GM03348 (cell line): ENCODE data around the gene POLR3B.
A peak's percentile ranks its signal among the peaks of the same experiment; 100 is the strongest.
"Not testable (repeated sequence)": the region's sequence is repeated elsewhere in the genome, so short reads cannot be mapped to it uniquely, and the experiment has no call there.

Experiments
- DNase-seq: peaks from one replicate; pipeline ENCODE4 v3.0.0; 2012; ENCODE audit warnings: low spot score

Gene POLR3B

DNA sequence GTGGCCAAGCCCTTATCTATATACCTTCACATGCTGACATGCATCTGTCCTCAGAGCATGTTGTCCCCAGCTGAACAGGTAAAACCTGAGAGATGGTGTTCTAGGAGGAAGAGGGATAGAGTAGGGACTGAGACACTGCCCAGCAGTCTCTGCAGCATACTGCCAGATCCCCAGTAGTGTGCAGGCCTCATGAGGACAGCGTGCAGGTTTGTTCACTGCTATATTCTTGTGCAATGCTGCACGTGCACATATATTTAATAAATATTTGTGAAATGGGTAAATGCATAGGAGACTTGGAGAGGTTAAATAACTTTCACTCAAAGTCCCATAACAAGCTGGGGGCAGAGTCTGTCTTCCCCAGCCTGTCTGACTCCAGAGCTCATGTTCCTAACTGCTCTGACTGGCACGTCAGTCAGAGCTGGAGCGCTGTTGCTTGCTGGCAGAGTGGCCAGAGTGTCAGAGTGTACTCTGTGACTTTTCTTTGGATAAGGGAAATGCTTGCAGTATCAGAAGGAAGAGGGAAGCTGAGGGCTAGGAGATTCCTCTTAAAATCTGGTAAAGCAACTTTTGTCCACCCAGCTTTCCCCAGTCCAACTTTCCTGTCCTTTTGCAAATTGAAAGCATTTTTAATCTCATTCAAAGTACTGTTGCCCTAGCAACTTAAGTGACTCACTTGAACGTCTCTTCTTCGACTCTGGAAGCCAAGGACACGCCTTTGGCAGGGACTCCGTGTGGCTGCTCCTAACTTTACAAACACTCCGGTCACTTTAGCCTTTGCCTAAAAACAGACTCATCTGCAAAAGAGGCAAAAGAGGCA is 14.9 kb upstream of the POLR3B start:
- peak; percentile 82 for DNase-seq

DNA sequence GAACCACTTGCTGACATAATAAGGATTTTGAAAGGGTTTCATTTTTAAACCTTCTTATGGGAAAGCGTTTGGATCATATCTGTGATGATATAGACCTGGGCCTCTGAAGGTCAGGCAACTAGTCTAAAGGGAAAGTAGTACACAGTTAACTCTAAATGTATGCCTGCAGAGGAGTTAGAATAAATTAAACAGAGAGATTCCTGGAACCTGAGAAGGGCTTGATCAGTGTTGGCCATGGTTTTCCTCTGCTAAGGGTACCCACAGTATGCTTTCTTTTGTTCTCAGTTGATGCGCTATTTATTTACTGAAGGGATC is 14.4 kb upstream of the POLR3B start:
- no peak for DNase-seq

DNA sequence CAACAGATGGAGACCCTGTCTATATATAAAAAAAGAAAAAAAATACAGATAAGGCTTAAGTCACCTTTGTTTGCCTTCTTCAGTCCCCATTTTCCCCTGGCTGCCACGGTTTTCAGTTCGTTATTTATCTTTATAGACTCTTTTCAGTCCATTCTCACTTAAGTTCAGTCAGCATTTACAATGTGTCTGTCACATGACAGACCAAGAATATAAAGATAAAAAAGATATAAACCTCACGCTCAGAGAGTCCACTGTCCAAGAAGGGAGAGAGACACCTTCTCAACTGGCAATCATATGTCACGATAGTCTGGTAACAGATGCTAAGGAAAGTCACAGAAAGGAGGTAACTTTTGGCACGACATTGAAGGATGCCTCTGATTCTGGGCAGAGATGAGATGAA is 13.4 kb upstream of the POLR3B start:
- DNase-seq = no peak

DNA sequence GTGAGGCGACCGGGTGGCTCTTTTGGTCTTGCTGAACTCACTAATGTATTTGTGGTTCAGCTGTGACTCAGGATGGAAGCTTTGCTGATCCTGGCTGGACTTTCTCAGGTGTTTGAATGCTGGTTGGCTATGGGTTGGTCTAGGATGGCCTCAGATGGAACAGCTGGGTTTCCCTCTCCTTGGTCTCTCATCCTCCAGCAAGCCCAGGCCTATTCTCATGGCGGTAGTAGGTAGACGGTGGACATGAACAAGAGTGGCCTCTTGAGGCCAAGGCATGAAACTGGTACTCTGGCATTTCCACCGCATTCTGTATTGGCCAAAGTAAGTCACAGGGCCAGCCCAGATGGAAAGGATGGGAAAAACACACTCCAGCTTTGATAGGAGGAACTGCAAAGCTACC is 11.8 kb upstream of the POLR3B start:
- peak; percentile 24 for DNase-seq

DNA sequence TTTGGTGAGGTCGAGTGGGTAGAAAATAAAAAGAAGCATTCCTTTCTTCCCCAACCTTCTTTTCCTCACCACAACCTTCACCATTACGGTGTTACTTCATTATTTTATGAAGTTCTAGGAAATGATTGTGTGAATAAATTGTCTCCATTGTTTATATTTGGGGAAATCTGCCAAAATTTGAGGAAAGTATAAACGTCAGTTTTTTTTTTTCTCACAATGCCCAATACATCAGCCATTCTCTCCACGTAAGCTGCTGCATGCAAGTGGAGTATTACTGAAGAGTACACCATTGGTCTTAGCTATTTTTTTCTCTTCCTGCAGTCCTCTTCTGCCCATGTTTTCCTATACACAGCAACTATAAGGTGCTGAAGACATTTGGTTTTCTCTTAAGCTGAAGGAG is 9.1 kb upstream of the POLR3B start:
- DNase-seq = no peak

DNA sequence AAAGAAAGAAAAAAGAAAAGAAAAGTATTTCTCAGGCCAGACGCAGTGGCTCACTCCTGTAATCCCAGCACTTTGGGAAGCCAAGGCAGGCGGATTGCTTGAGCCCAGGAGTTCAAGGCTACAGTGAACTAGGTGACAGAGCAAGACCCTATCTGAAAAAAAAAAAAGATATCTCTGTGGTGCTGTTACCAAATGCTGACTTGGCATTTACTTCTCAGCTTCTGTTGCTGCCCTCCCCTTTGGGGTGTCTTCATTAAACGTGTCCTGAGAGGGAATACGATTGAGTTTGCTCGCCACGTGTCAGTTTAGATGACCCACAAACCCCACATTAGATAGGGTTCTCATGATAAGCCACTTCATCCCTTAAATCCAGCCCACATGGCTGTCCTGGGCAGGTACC is 4.4 kb upstream of the POLR3B start:
- DNase-seq = no peak

DNA sequence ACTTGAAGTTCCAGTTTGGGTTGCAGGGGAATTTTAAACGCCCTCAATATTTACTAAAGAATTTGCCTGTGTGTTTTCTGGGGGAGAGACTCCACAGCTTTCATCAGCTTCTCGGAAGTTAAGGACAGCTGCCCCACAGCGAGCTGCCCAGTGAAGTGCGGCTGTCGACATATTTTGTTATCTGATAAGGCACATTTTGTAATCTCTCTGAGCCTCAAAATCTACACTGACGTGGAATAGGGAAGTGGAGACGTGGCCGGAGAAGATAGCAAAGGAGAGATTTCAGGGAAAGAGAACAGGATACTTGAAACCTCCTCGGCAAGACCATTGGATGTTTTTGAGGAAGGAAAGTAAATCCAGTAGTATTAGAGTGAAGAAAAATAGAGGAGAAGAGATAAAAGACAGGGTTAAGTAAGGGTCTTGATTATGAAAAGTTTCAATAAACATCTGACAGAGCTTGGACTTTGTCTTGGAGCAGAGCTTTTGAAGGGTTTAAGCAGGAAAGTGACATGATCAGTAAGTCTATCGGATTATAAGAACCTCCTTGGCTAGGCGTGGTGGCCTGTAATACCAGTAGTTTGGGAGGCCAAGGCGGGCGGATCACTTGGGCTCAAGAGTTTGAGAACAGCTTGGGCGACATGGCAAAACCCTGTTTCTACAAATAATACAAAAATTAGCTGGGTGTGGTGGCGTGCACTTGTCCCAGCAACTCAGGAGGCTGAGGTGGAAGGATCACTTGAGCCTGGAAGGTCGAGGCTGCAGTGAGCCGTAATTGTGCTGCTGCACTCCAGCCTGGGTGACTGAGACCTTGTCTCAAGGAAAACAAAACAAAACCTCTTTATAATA is 1.1 kb downstream of the POLR3B start:
- DNase-seq = peak; percentile 69

DNA sequence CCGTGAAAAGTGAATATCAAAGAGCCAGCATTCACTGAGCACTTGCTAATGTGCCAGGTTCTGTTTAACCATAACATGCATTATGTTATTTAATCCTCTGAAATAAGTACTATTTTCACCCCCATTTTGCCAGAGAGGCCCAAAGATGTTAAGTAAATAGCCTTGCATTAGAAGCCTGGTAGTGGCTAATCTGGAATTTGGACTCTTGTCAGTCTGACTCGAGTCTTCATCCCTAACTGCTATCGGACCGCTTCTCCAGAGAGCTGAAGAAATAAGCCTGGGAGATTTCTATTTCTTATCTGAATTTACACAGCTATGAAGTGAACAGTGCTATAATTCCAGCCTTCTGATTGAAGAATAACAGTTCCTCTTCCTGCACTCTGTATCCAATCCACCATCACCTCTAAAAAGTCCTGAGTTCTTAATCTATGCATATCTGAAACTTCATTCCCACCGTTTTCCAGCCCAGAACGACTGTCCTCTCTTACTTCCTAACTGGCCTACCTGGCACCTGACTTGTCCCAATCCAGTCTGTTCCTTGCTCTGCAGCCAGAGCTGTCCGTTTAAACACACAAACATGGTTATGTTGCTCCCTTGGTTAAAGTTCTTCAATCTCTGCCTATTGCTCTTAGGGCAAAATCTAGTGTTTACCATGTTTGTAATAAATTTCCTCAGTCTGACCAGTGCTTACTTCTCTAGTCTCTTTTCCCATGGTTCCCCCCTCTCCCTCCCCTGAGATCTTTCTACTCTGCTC is 2.3 kb downstream of the POLR3B start:
- DNase-seq = no peak

DNA sequence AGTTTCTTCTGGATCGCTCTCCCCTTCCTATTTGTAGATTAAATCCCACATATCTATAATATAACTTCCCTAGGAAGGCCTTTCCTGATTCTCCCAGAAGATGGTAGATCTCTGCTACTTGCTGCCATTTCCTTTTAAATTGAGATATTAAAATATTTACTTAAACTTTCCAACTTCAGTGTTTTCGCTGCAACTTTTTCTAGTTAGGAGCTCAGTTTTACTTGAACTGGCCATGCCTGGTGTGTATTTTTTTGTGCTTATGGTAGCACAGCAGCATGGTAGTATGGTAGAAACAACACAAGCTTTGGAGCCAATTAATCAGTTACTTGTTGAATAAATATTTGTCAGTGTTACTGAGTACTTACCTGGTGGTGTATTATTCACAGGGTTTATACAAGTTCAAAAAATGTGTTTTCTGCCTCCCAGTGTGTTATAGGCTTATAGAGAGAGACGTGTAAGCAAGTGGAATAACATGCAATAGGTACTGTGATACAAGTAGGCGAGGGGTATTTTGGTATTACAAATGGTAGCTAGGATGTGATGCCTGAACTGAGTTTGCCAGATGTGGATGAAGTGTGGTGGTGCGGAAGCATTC is 2.9 kb downstream of the POLR3B start:
- no peak for DNase-seq

DNA sequence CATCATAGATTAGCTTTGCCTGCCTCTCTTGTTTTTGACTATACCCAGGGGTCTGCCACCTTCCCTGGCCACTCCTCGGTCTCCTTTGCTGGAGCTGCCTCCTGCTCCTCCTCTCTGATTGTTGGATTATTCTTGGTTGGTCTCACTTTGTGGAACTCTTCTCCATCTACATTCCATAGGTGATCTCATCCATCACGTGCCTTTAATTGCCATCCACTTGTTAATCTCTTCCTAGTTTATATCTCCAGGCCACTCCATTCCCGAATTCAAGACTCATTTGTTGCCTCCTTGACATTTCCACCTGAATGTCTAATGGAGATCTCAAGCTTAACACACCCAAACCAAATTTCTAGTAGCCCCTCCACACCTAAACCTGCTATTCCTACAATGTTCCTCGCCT is 5.4 kb downstream of the POLR3B start:
- DNase-seq = no peak

DNA sequence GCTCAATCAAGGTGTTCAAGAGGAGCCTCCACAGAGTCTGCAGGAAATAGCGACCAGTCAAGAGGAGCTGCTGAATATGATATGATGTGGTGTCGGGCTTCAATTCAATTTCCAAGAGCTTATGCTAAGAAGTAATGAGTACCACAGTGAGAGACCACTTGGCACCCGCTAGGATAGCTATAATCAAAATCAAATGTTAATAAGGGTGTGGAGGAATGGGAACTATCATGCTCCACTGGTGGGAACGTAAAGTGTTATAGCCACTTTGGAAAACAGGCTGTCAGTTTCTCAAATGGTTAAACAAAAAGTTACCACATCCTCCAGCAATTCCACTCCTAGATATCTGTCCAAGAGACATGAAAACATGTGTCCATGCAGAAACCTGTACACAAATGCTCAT is 6.7 kb downstream of the POLR3B start:
- DNase-seq = no peak

DNA sequence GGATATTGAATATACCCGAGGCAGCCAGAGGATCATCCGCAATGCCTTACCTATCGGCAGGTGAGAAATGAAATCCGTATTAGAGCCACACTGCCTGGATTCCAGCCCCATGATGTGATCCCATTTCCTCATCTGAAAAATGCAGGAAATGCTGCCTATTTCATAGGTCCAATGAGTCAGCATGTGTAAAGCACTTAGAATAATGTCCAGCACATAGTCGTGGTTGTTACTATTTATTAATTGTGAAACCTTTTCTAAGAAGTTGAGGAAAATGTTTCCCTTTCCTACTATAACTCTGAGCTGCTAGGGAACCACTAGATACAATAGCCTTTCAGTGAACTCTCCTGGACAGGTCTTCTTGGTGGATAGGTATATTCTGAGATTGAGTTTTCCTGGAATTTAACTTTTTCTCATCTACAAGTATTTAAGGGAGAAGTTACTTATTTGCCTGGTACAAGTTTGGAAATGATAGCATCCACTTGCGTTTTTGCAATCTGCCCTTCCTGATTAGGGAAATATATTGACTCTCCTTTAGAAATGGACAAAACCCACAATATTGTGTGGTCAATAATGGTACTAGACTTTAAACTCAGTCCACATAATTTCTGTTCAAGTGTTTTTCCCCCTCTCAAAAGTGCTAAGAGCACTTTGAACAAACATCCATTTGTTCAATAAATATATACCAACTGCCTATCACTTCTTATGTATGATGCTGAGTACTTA is 12.2 kb downstream of the POLR3B start:
- DNase-seq = peak; percentile 71

DNA sequence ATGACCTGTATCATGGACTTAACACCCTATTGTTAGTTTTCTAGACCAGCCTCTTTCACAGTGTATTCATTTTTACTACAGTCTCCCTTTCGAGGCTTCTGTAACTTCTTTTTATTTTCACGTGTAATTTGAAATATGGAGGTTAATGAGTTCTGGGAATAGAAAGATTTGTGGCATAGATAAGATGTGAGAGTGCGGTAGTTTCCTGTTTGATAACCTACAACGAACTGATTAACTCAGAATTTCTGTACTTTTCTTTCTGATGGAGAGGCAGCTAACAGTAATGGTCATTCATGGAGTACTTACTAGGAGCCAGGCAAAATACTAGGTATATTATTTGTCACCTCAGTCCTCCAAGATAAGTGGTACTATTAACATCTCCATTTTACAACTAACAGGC is 21.2 kb downstream of the POLR3B start:
- DNase-seq = no peak

DNA sequence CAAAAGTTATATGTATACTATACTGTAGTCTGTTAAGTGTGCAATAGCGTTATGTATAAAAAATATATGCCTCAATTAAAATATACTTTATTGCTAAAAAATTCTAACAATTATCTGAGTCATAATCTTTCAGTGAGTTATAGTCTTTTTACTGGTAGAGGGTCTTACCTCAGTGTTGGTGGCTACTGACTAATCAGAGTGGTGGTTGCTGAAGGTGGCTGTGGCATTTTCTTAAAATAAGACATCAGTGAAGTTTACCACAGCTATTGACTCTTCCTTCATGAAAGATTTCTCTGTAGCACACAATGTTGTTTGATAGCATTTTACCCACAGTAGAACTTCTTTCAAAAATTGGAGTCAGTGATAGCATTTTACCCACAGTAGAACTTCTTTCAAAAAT is 23.4 kb downstream of the POLR3B start:
- no peak for DNase-seq

DNA sequence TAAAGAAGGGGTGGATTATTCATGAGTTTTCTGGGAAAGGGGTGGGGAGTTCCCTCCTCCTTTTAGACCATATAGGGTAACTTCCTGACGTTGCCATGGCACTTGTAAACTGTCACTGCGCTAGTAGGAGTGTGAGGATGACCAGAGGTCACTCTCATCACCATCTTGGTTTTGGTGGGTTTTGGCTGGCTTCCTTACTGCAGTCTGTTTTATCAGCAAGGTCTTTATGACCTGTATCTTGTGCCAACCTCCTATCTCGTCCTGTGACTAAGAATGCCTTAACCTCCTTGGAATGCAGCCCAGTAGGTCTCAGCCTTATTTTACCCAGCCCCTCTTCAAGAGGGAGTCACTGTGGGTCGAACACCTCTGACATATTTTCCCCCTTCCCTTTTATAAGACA is 24.3 kb downstream of the POLR3B start:
- not testable (repeated sequence) for DNase-seq

DNA sequence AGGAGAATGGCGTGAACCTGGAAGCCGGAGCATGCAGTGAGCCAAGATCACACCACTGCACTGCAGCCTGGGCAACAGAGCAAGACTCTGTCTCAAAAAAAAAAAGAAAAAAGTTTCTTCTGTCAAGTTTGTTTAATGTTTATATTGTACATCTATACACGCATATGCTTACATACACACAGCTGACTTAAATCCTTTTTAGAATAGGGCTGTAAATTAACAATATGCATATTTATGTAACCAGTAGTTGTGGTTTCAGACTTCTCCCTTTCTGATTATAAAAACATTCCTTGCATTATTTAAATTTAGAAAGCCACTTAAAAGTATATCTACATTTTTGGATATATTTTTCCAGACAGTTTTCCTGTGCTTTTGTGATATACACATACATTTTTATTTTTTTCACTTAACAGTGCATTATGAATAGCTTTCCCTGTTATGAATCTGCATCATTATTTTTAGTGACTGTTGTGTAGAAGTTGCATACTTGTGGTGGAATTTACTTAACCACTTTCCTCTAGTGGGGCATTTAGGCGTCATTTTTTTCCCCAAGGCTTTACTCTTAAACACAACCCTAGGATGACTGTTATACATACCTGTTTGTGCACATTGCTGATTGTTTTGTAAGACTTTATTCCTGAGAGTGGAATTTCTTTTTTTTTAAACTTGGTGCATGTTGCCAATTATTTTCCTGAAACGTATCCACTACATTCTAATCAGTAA is 29.4 kb downstream of the POLR3B start:
- peak; percentile 31 for DNase-seq

DNA sequence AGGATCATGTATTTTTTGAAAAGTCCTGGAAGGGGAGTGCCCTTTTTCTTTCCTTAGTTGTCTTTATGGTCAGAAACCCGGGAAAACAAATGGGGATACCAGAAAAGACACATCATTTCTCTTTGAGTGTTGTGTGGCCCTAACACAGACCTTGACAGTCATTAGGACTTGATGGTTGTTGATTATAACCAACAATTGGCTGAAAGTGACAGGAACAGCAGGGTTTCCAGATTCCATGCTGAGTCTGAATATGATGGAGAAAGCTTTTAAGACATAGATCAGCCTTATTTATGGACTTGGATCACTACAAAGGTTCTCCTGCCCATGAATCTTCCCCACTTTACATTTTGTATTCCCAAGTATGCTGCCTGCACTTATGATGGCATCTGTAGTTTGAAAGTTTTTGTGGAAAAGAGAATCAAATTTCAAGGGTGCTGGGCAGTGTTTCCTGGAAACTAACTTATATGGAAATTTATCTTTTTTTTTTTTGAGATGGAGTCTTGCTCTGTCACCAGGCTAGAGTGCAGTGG is 30.4 kb downstream of the POLR3B start:
- no peak for DNase-seq

DNA sequence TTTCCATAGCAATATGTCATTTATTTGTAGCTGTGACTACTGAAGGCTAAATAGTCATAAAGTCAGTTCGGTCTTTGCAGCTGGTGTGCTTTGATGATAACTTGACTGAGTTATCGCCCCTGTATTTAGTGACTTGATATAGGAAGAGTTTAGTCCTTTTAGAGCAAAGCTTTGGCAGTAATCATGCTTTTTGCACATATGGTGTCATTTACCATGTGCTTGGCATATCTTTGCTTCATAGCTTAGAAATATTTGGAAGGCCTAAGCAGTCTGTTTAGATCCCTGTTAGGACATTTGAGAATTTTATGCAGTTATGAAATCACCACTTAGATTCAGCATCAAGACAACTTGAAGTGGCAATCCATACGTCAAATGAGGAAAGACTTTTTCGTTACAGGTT is 31.6 kb downstream of the POLR3B start:
- no peak for DNase-seq

DNA sequence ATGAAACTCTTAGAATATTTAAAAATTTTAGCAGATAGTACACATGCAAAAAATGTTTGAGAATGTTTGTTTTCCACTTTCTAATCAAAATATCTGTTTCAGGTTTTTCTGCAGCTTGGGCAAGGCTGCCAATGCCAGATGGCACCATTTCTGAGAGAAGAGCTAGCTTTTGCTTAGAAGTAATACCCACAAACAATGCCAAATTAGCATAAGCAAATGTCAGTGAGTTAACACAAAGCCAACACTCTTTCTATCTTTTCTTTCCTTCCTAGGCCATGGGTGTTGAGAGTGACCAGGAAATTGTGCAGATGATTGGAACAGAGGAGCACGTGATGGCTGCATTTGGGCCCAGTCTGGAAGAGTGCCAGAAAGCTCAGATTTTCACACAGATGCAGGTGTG is 35.2 kb downstream of the POLR3B start:
- no peak for DNase-seq

DNA sequence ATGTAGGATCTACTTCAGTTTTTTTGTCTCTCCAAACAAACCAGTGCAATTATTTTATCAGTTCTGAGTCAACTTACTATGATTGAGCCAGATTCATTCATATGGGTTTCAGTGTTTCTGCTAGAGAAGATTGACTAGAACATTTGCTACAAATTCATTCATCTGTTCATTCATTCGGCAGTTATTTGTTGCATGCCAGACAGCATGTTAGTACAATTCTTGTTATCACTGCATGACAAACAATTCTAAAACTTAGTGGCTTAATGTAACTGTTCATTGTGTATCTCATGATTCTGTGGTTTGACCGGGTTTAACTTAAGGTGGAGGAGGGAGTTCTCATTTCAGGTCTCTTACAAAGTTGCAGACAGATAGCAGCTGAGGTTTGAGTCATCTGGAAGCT is 52.3 kb downstream of the POLR3B start:
- DNase-seq = no peak

DNA sequence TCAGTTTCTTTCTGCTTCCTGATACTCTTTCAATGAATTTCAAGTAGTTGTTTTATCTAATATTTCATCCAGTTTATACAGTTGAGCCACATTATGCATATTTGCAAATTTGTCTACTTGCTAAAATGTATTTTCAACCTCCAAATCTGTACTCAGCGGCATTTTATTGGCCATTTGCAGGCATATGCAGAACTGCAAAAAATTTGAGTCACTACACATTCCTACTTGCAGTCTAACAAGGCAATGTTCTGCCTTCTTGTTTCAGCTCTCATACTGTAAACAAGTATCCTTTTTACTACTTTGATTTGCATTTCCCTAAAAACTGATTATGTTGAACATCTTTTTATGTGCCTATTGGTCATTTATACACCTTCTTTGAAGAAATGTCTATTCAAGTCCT is 55.0 kb downstream of the POLR3B start:
- DNase-seq = no peak
